HepG2 (cell line): ENCODE results near the gene CCDC170. TPM values are rescaled to one million over a fixed set of nuclear protein-coding genes. Genes with fewer than 3 reads are reported as not detected.

ENCODE experiments used
- AGO1 ChIP-seq: fragments of 200-400 bp; formaldehyde crosslinking; IDR thresholded peaks from 2 replicates; pipeline ENCODE4 v1.6.1; 2017; ENCODE audit warnings: mild to moderate bottlenecking, low read depth, low read length, moderate library complexity; ENCODE audit not compliant: poor library complexity, severe bottlenecking
- CEBPZ ChIP-seq: IDR thresholded peaks from 2 replicates; pipeline ENCODE4 v1.6.1; 2012; ENCODE audit warnings: low read length, improper control_type of control experiment
- FOXA3 ChIP-seq: IDR thresholded peaks from 2 replicates; pipeline ENCODE4 v1.6.1; 2016; ENCODE audit warnings: missing genetic modification reagents, missing compliant biosample characterization
- MLXIP ChIP-seq: sonication (generic); formaldehyde crosslinking; IDR thresholded peaks from 2 replicates; pipeline ENCODE4 v1.9.0; 2021; ENCODE audit warnings: missing genetic modification reagents, borderline replicate concordance
- NPAS2 ChIP-seq: sonication (generic); formaldehyde crosslinking; IDR thresholded peaks from 2 replicates; pipeline ENCODE4 v1.8.0; 2022; ENCODE audit warnings: mild to moderate bottlenecking, missing genetic modification reagents, borderline replicate concordance
- PRDM10 ChIP-seq: sonication (generic); formaldehyde crosslinking; IDR thresholded peaks from 2 replicates; pipeline ENCODE4 v1.4.0; 2020; ENCODE audit warnings: low read depth, missing genetic modification reagents
- RAD51 ChIP-seq: fragments of 450-650 bp; IDR thresholded peaks from 2 replicates; pipeline ENCODE4 v1.6.1; 2016; ENCODE audit warnings: borderline replicate concordance
- TCF7 ChIP-seq: sonication (generic); IDR thresholded peaks from 2 replicates; pipeline ENCODE4 v1.6.1; 2016; ENCODE audit warnings: antibody characterized with exemption, low read depth
- TRIM22 ChIP-seq: fragments of 450-650 bp; IDR thresholded peaks from 2 replicates; pipeline ENCODE4 v1.6.1; 2017
- ZBTB8A ChIP-seq: sonication (generic); formaldehyde crosslinking; IDR thresholded peaks from 2 replicates; pipeline ENCODE4 v1.4.0; 2020; ENCODE audit warnings: mild to moderate bottlenecking, low read depth, missing genetic modification reagents, borderline replicate concordance
- ZFP36L2 ChIP-seq: sonication (generic); formaldehyde crosslinking; IDR thresholded peaks from 2 replicates; pipeline ENCODE4 v1.4.0; 2020; ENCODE audit warnings: missing genetic modification reagents
- ZNF256 ChIP-seq: sonication (generic); formaldehyde crosslinking; conservative IDR thresholded peaks from 2 replicates; pipeline ENCODE4 v1.4.0; 2020; ENCODE audit warnings: missing genetic modification reagents
- ZNF362 ChIP-seq: sonication (generic); formaldehyde crosslinking; IDR thresholded peaks from 2 replicates; pipeline ENCODE4 v1.4.0; 2020; ENCODE audit warnings: missing genetic modification reagents, mild to moderate bottlenecking, borderline replicate concordance
- ZNF441 ChIP-seq: sonication (generic); formaldehyde crosslinking; IDR thresholded peaks from 2 replicates; pipeline ENCODE4 v1.7.0; 2021; ENCODE audit warnings: missing genetic modification reagents, borderline replicate concordance
- polyA plus RNA-seq, 8 experiments: library from polyadenylated mRNA; depleted of rRNA in 3 of 8; stranded (reverse) in 7 of 8; unstranded in 1 of 8; fragments of >200 nt; fragmentation: Illumina TruSeq in 4 of 8; extraction: Trizol in 4 of 8; gene quantifications; 2 replicates each; pipeline versions ENCODE4 v1.2.1 to v1.2.3, GENCODE V29; 2011 to 2016; ENCODE audit warnings: low read depth in 4 of 8, missing spikeins in 1 of 8, mixed read lengths in 1 of 8; ENCODE audit not compliant: insufficient read depth in 1 of 8
- total RNA-seq, 5 experiments: library from RNA; depleted of rRNA; stranded (reverse); fragments of >200 nt; fragmentation: Illumina TruSeq; extraction: Trizol; gene quantifications; 2 replicates each; pipeline ENCODE4 v1.2.3, GENCODE V29; 2016; ENCODE audit warnings: low read depth in 1 of 5

Gene CCDC170
- total and polyA plus RNA-seq, 2 of the 13 experiments (the other 11 are each of a cell fraction or from before 2014, with no cell fraction given): 0.90 to 5.1 TPM

- TF ChIP-seq PRDM10 (CRISPR knock-in tag) (no peak), FOXA3 (CRISPR knock-in tag) (no peak), TCF7 (no peak), MLXIP (CRISPR knock-in tag) (no peak), TRIM22 (no peak), RAD51 (no peak), NPAS2 (CRISPR knock-in tag) (no peak), ZBTB8A (CRISPR knock-in tag) (no peak), ZNF362 (CRISPR knock-in tag) (0 out of 2 replicates have a peak, but pooled peaks have one; percentile 12), ZFP36L2 (CRISPR knock-in tag) (no peak), CEBPZ (no peak), ZNF441 (no peak), AGO1 (no peak), ZNF256 (CRISPR knock-in tag) (no peak)
Measured at GRCh38 chr6:151535476-151536187, 41.8 kb downstream of the CCDC170 start (continued).
